Astrocyte of the spinal cord (primary cell): ENCODE data around the gene NR2E1.

ENCODE experiments used
- DNase-seq: peaks from one replicate; pipeline ENCODE4 v3.0.0; 2011; ENCODE audit warnings: low read depth, low spot score
- H3K4me3 ChIP-seq: 2 replicates; pipeline ENCODE4 v1.5.1; 2011; ENCODE audit warnings: low read depth, mild to moderate bottlenecking, low read length, moderate library complexity
- CTCF ChIP-seq: IDR thresholded peaks from 2 replicates; pipeline ENCODE4 v1.5.1; 2012; ENCODE audit warnings: low read depth, mild to moderate bottlenecking, low read length, inconsistent platforms
- in situ Hi-C: cut with HindIII; loops from 2 replicates; pipeline ENCODE4 v1.10.0; 2017; ENCODE audit warnings: low sequenced_read_pairs

NR2E1 gene

GRCh38 chr6:108207013-108207412 is 41.2 kb downstream of the NR2E1 start:
- in situ Hi-C loops: no loop called here
- H3K4me3 ChIP-seq: no peak overlapping the region
- TF ChIP-seq CTCF: no peak
- no peak for DNase-seq

- DNase-seq: no peak
- TF ChIP-seq CTCF: no peak
- no peak overlapping the region for H3K4me3 ChIP-seq
- in situ Hi-C loops: no loop called here
Observed at GRCh38 chr6:108209738-108210137, 43.9 kb downstream of the NR2E1 start.

- TF ChIP-seq CTCF: no peak
- in situ Hi-C loops: no loop called here
- DNase-seq: no peak
- no peak overlapping the region for H3K4me3 ChIP-seq
Observed at GRCh38 chr6:108210556-108210955, 44.7 kb downstream of the NR2E1 start.

- no peak for TF ChIP-seq CTCF
- DNase-seq: no peak
- no peak overlapping the region for H3K4me3 ChIP-seq
- in situ Hi-C loops: no loop called here
Observed at GRCh38 chr6:108211671-108212070, 45.8 kb downstream of the NR2E1 start.

- no peak for DNase-seq
- no peak for TF ChIP-seq CTCF
- no peak overlapping the region for H3K4me3 ChIP-seq
- in situ Hi-C loops: no loop called here
Observed at GRCh38 chr6:108222064-108222463, 56.2 kb downstream of the NR2E1 start.

- no peak for TF ChIP-seq CTCF
- peak; percentile 43 for DNase-seq
- no peak overlapping the region for H3K4me3 ChIP-seq
- in situ Hi-C loops: no loop called here
Observed at GRCh38 chr6:108222504-108222903, 56.7 kb downstream of the NR2E1 start.

- TF ChIP-seq CTCF: no peak
- H3K4me3 ChIP-seq: no peak overlapping the region
- no peak for DNase-seq
- in situ Hi-C loops: no loop called here
Observed at GRCh38 chr6:108227290-108227689, 61.5 kb downstream of the NR2E1 start.
